Activated CD4-positive, alpha-beta T cell treated with anti-CD3 and anti-CD28 coated beads, Interleukin-2, amount 10 ng/mL, durations not matched to agents 7 days and 5 days (primary cell): ENCODE measurements around the gene EFNA1. TPM values are rescaled to one million over a fixed set of nuclear protein-coding genes. Genes with fewer than 3 reads are reported as not detected.

Source experiments
- CTCF ChIA-PET: fragments of 350-600 bp; sonication (Branson Sonifier 250); formaldehyde crosslinking; loops from one replicate; lab custom pipeline; 2021; ENCODE audit warnings: antibody characterized with exemption; lab: Charles Lee
- POLR2A ChIA-PET: fragments of 350-600 bp; sonication (Branson Sonifier 250); formaldehyde crosslinking; loops from one replicate; lab custom pipeline; 2021; ENCODE audit warnings: antibody characterized with exemption; lab: Charles Lee
- DNase-seq: peaks from one replicate; pipeline ENCODE4 v3.0.0-alpha.2; 2020
- H3K27ac Mint-ChIP-seq: one replicate; pipeline ENCODE4 v1.8.0; 2021; ENCODE audit warnings: mild to moderate bottlenecking, moderate library complexity, mixed read lengths
- H3K27me3 Mint-ChIP-seq: one replicate; pipeline ENCODE4 v1.8.0; 2021; ENCODE audit warnings: mixed read lengths
- H3K36me3 Mint-ChIP-seq: one replicate; pipeline ENCODE4 v1.8.0; 2021; ENCODE audit warnings: low read depth, mixed read lengths
- H3K4me1 Mint-ChIP-seq: one replicate; pipeline ENCODE4 v1.8.0; 2021; ENCODE audit warnings: mixed read lengths
- H3K4me3 Mint-ChIP-seq: one replicate; pipeline ENCODE4 v1.8.0; 2021; ENCODE audit warnings: mild to moderate bottlenecking, moderate library complexity, mixed read lengths
- H3K9me3 Mint-ChIP-seq: one replicate; pipeline ENCODE4 v1.8.0; 2021; ENCODE audit warnings: mixed read lengths
- total RNA-seq, 2 experiments: library from RNA; stranded (reverse); gene quantifications; one replicate each; pipeline ENCODE4 v1.2.3, GENCODE V29; 2021

Gene EFNA1
- total RNA-seq, 2 experiments from 2014 or later, result 0.15 TPM; not detected in 1

DNA sequence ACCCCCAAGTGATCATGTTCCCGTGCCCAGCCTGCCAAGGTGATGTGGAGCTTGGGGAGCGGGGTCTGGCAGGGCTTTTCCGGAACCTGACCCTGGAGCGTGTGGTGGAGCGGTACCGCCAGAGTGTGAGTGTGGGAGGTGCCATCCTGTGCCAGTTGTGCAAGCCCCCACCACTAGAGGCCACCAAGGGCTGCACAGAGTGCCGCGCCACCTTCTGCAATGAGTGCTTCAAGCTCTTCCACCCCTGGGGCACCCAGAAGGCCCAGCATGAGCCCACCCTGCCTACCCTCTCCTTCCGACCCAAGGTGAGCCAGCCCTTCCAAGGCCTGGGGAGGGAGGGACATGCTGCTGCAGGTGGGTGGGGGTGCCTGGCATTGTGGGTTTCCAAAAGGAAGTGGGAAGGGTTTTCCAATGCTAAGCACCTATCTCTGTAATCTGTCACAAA is 48.3 kb downstream of the EFNA1 start:
- peaks cover 52% of the 10 kb centered on the region for H3K4me1 Mint-ChIP-seq
- DNase-seq, result peak; percentile 27
- POLR2A ChIA-PET, result no interaction called here
- H3K36me3 Mint-ChIP-seq, result peaks cover 26% of the 10 kb centered on the region
- H3K4me3 Mint-ChIP-seq, result no peak overlapping the region
- H3K9me3 Mint-ChIP-seq, result no peaks in the 10 kb centered on the region
- no peaks in the 10 kb centered on the region for H3K27me3 Mint-ChIP-seq
- H3K27ac Mint-ChIP-seq, result peak overlapping the region; percentile 37
- CTCF ChIA-PET, result interaction anchor here (0.6 to 4.6 kb wide), 7 partner anchors 9 to 91 kb away, joined by 3 to 52 read pairs (median 3); no protein-coding TSS in a partner anchor

DNA sequence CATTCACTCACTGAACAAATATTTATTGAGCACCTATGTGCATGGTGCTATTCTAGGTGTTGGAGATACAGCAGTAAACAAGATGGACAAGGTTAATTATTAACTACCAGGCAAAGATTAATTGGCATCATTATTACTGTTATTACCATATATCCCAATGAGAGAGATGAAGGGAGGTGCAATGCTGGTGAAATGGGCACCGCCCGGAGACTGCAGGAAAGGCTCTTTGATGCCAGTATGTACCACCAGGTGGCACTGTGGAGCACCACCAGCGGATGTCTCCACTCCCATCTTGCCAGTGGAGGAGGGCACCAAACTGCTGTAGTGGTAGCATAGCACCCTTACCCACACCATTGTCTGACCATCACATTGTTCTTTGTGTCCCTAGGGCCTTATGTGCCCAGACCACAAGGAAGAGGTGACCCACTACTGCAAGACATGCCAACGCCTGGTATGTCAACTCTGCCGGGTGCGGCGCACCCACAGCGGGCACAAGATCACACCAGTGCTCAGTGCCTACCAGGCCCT is 48.9 kb downstream of the EFNA1 start:
- no peaks in the 10 kb centered on the region for H3K9me3 Mint-ChIP-seq
- CTCF ChIA-PET, result interaction anchor here (0.9 to 4.6 kb wide), 10 partner anchors 10 to 147 kb away, joined by 3 to 52 read pairs (median 4); no protein-coding TSS in a partner anchor
- DNase-seq, result peak; percentile 90
- peak overlapping the region; percentile 11 for H3K4me3 Mint-ChIP-seq
- H3K27ac Mint-ChIP-seq, result peak overlapping the region; percentile 10
- H3K4me1 Mint-ChIP-seq, result peaks cover 47% of the 10 kb centered on the region
- no peaks in the 10 kb centered on the region for H3K27me3 Mint-ChIP-seq
- POLR2A ChIA-PET, result no interaction called here
- peaks cover 26% of the 10 kb centered on the region for H3K36me3 Mint-ChIP-seq

DNA sequence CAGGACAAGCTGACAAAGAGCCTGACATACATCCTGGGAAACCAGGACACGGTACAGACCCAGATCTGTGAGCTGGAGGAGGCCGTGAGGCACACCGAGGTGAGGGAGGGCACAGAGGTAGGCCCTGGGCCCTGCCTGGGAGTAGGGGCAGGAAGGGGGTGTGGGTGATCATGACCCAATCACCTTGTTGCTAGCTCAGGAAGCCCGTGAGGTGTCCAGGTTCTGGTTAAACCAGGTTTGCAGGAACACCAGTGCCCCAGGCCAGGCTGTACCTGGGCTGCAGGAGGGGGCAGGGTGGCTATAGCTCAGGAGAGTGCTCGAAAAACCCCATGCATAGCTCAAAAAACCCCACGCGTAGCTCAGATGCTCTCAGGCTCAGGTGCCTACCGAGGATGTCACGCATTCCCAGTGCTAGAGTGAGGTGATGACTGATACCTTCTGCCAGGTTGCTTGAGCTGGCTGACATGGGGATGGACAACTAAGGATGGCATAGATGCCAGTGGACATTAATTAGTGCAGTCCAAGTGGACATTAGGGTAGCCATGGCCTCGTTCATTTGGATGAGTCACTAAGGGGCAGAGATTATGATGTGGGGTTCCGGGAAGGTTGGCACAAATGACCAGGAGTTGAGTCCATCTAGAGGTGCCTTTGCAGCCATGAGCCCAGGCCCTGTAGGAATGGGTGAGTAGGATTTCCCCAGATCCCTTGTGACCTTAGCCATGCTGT is 49.7 kb downstream of the EFNA1 start:
- POLR2A ChIA-PET, result no interaction called here

DNA sequence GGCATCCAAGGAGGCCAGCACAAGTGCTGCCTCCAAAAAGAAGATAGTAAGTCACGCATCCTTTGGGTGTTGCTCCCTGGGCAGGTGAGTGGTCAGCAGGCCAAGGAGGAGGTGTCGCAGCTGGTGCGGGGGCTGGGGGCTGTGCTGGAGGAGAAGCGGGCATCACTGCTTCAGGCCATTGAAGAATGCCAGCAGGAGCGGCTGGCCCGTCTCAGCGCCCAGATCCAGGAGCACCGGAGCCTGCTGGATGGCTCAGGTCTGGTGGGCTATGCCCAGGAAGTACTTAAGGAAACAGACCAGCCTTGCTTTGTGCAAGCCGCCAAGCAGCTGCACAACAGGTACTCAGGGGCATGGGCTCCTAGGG is 50.2 kb downstream of the EFNA1 start:
- no peak overlapping the region for H3K4me3 Mint-ChIP-seq
- ChIA-PET CTCF (interaction anchor here (0.9 to 1.9 kb wide), 8 partner anchors 8 to 145 kb away, joined by 3 to 16 read pairs (median 6); no protein-coding TSS in a partner anchor), POLR2A (interaction anchor here (0.8 kb wide), 1 partner anchor 15 kb away, joined by 5 read pairs; no protein-coding TSS in a partner anchor)
- DNase-seq, result no peak
- no peaks in the 10 kb centered on the region for H3K9me3 Mint-ChIP-seq
- no peaks in the 10 kb centered on the region for H3K27me3 Mint-ChIP-seq
- H3K36me3 Mint-ChIP-seq, result peaks cover 29% of the 10 kb centered on the region
- peaks cover 38% of the 10 kb centered on the region for H3K4me1 Mint-ChIP-seq
- H3K27ac Mint-ChIP-seq, result no peak overlapping the region

More for the DNA sequence above, 49.7 kb downstream of the EFNA1 start:
- H3K27me3 Mint-ChIP-seq, result no peaks in the 10 kb centered on the region
- no peaks in the 10 kb centered on the region for H3K9me3 Mint-ChIP-seq
- DNase-seq, result no peak
- peaks cover 27% of the 10 kb centered on the region for H3K36me3 Mint-ChIP-seq
- CTCF ChIA-PET, result interaction anchor here (0.6 to 1.9 kb wide), 10 partner anchors 9 to 146 kb away, joined by 3 to 16 read pairs (median 4); no protein-coding TSS in a partner anchor
- H3K27ac Mint-ChIP-seq, result peak overlapping the region; percentile 16
- peaks cover 40% of the 10 kb centered on the region for H3K4me1 Mint-ChIP-seq
- H3K4me3 Mint-ChIP-seq, result no peak overlapping the region

DNA sequence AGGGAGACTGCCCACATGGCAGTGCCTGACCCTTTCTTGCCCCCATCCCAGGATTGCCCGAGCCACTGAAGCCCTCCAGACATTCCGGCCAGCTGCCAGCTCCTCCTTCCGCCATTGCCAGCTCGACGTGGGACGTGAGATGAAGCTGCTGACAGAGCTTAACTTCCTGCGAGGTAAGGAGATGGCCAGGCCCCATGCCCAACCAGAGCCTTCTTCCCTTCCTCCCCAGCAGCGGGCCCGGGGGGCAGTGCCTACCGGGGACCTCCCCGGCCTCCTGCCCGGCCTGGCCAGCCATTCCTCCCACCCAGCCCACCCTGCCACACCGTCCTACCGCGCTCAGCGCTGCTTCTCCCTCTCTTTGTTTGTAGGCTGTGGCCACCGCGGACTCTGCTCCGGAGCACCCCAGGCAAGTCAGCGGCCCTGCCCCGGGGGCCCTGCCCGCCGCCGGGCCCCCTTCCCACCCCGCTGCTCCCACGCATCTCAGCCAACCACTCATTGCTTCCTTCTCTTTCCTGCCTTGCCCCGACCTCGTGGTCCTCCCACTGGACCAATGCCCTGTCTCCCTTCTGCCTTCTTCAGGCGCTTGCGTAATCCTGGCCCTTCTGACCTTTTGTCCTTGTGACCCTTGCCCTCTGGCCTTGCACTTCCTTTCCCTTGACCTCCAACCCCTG is 50.9 kb downstream of the EFNA1 start:
- Mint-ChIP-seq H3K4me1 (peaks cover 32% of the 10 kb centered on the region), H3K27ac (no peak overlapping the region)

DNA sequence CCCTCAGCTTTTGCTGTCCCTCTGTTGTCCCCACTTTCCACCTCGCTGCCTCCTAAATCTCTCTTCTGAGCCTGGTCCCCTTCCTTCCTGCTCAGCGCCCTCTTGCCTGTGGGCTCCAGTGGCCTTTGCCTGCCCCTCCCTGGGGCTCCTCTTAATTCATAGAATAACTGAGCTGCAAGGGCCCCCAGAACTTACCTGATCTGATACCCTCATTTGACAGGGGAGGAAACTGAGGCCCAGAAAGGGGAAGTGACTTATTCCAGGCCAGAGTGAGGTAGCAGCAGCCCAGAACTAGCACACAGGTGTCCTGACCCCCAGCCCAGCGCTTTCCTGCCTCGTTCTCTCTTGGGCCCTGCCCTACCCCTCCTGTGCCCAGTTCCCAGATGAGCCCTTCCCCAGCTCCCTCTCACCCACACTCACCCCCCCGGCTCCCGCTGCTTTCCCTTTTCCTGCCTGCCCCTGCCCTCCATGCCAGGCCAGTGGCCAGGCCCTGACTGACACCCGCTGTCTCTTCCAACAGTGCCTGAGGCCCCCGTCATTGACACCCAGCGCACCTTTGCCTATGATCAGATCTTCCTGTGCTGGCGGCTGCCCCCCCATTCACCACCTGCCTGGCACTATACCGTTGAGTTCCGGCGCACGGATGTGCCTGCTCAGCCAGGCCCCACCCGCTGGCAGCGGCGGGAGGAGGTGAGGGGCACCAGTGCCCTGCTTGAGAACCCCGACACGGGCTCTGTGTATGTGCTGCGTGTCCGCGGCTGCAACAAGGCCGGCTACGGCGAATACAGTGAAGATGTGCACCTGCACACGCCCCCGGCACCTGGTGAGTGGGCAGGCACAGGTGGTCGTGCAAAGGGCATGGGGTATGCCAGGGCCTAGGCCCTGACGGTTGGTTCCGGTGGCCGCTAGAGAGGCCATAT is 51.7 kb downstream of the EFNA1 start:
- DNase-seq, result no peak
- POLR2A ChIA-PET, result no interaction called here
- no peaks in the 10 kb centered on the region for H3K27me3 Mint-ChIP-seq
- H3K27ac Mint-ChIP-seq, result no peak overlapping the region
- CTCF ChIA-PET, result interaction anchor here (0.8 to 1.2 kb wide), 3 partner anchors 11 to 88 kb away, joined by 3 to 4 read pairs (median 4); no protein-coding TSS in a partner anchor
- H3K36me3 Mint-ChIP-seq, result peaks cover 29% of the 10 kb centered on the region
- peaks cover 27% of the 10 kb centered on the region for H3K4me1 Mint-ChIP-seq
- no peaks in the 10 kb centered on the region for H3K9me3 Mint-ChIP-seq
- no peak overlapping the region for H3K4me3 Mint-ChIP-seq

More for the DNA sequence above, 50.9 kb downstream of the EFNA1 start:
- no peak for DNase-seq
- Mint-ChIP-seq H3K4me3 (no peak overlapping the region), H3K36me3 (peaks cover 29% of the 10 kb centered on the region), H3K27me3 (no peaks in the 10 kb centered on the region), H3K9me3 (no peaks in the 10 kb centered on the region)
- POLR2A ChIA-PET, result interaction anchor here (0.8 kb wide), 1 partner anchor 15 kb away, joined by 5 read pairs; no protein-coding TSS in a partner anchor
- CTCF ChIA-PET, result interaction anchor here (0.8 to 1.9 kb wide), 3 partner anchors 11 to 87 kb away, joined by 3 to 7 read pairs (median 6); no protein-coding TSS in a partner anchor

DNA sequence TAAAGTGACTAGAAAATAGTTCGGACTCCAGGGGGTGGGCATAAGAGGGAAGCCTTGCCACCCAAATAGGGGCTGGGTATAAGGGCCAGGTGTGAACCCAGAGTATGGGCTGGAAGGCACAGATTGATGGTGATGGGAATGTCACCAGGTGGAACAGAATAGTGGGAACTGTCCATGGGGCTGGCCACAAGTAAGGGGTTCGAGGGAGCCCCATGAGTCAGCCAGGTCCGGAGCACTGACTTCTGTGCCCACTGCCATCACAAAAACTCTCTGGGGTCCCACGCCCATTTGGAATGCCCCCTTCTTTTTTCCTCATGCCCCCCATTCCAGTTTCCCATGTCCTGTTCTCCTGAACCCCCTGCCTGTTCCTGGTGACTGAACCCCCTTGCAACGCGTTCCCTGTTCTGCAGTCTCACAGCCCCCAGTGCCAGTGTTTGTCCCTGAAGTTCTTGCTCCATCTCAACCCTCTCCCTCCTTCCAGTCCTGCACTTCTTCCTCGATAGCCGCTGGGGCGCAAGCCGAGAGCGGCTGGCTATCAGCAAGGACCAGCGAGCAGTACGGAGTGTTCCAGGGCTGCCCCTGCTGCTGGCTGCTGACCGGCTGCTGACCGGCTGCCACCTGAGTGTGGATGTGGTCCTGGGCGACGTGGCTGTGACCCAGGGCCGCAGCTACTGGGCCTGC is 53.8 kb downstream of the EFNA1 start:
- H3K4me1 Mint-ChIP-seq, result peaks cover 10% of the 10 kb centered on the region
- POLR2A ChIA-PET, result no interaction called here
- H3K9me3 Mint-ChIP-seq, result no peaks in the 10 kb centered on the region
- no peak overlapping the region for H3K4me3 Mint-ChIP-seq
- DNase-seq, result no peak
- CTCF ChIA-PET, result interaction anchor here (1.2 to 1.3 kb wide), 2 partner anchors 9 to 12 kb away, joined by 3 to 7 read pairs; partner anchors contain the start of gene KRTCAP2
- H3K27me3 Mint-ChIP-seq, result no peaks in the 10 kb centered on the region
- H3K27ac Mint-ChIP-seq, result no peak overlapping the region
- peaks cover 29% of the 10 kb centered on the region for H3K36me3 Mint-ChIP-seq

DNA sequence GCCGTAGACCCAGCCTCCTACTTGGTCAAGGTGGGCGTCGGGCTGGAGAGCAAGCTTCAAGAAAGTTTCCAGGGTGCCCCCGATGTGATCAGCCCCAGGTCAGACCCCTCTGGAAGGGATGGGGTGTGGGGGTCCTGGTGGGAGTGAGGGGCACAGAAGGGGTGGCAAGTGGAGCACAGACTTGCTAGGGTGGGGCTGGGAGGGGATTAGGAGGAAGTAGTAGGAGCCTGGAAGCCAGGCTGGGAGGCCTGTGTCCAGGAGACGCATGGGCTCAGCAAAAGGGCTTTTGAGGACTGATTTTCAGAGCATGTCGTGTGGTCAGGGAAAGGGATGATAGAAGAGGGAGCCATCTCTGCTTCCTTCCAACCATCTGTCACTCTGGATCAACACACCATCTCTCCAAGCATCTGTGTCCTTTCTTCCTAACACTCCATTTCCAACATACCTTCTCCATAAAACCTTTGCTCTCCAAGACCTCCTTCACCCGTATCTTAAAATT is 54.4 kb downstream of the EFNA1 start:
- no peak overlapping the region for H3K27ac Mint-ChIP-seq
- H3K27me3 Mint-ChIP-seq, result no peaks in the 10 kb centered on the region
- H3K4me1 Mint-ChIP-seq, result peaks cover 4% of the 10 kb centered on the region
- ChIA-PET CTCF (interaction anchor here (1.2 kb wide), 1 partner anchor 9 kb away, joined by 3 read pairs; the partner anchor contains the start of gene KRTCAP2), POLR2A (no interaction called here)
- no peak overlapping the region for H3K4me3 Mint-ChIP-seq
- peaks cover 26% of the 10 kb centered on the region for H3K36me3 Mint-ChIP-seq
- no peak for DNase-seq
- H3K9me3 Mint-ChIP-seq, result no peaks in the 10 kb centered on the region

DNA sequence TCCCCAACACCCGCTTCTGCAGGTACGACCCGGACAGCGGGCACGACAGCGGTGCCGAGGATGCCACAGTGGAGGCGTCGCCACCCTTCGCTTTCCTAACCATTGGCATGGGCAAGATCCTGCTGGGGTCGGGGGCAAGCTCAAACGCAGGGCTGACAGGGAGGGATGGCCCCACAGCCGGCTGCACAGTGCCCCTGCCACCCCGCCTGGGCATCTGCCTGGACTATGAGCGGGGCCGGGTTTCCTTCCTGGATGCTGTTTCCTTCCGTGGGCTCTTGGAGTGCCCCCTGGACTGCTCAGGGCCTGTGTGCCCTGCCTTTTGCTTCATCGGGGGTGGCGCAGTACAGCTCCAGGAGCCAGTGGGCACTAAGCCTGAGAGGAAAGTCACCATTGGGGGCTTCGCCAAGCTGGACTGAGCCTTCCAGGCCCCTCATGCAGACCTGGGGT is 56.1 kb downstream of the EFNA1 start:
- Mint-ChIP-seq H3K27ac (peak overlapping the region; percentile 1), H3K9me3 (no peaks in the 10 kb centered on the region), H3K4me3 (no peak overlapping the region), H3K36me3 (peaks cover 20% of the 10 kb centered on the region), H3K4me1 (peaks cover 9% of the 10 kb centered on the region), H3K27me3 (no peaks in the 10 kb centered on the region)
- POLR2A ChIA-PET, result no interaction called here
- no peak for DNase-seq
- CTCF ChIA-PET, result interaction anchor here (1.2 to 4.0 kb wide), 3 partner anchors 10 to 16 kb away, joined by 3 to 25 read pairs (median 15); partner anchors contain the start of gene KRTCAP2

DNA sequence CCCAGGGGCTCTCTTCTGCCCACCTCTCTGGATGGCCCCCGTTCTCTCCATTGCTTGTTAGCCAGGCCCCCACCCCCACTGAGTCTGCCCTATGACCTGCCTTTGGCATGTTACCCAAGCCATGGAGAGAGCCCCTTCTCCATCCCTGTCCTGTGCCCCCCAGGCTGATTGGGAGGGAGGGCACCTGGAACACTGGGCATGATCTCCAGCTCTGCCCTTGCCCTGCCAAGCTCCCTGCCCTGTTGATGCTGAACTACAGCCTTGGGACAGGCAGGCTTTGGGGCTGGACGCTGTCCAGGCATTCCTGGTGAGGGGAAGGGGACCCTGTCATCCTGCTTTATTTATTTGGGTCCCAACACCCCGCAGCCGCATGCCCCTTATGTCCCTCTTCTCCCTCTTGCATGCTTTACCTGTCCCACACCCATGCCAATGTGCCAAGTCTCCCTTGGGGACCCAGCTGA is 56.7 kb downstream of the EFNA1 start:
- Mint-ChIP-seq H3K4me3 (no peak overlapping the region), H3K27ac (no peak overlapping the region), H3K9me3 (no peaks in the 10 kb centered on the region), H3K36me3 (peaks cover 14% of the 10 kb centered on the region), H3K4me1 (peaks cover 9% of the 10 kb centered on the region), H3K27me3 (no peaks in the 10 kb centered on the region)
- POLR2A ChIA-PET, result no interaction called here
- CTCF ChIA-PET, result interaction anchor here (0.6 to 4.0 kb wide), 7 partner anchors 7 to 236 kb away, joined by 3 to 25 read pairs (median 3); partner anchors contain the start of gene KRTCAP2
- DNase-seq, result no peak
